Calu3 (cell line): ENCODE data around the gene HGF. TPM values are rescaled to one million over a fixed set of nuclear protein-coding genes. Genes with fewer than 3 reads are reported as not detected.

Experiments
- BruUV-seq: library from RNA; stranded (reverse); fragments of 400-500 nt; replicated peaks from 2 replicates; lab custom pipeline; 2021; lab: Mats Ljungman, UMichigan
- CTCF ChIA-PET: fragments of 300-600 bp; sonication (Branson Sonifier 250); formaldehyde crosslinking; loops from one replicate; lab custom pipeline; 2022; ENCODE audit warnings: antibody characterized with exemption; lab: Charles Lee
- DNase-seq: peaks from one replicate; pipeline ENCODE4 v3.0.0; 2022
- H3K27ac Mint-ChIP-seq: one replicate; pipeline ENCODE4 v1.8.0; 2022; ENCODE audit warnings: mixed read lengths; ENCODE audit not compliant: unreplicated experiment
- H3K27me3 Mint-ChIP-seq: one replicate; pipeline ENCODE4 v1.8.0; 2022; ENCODE audit warnings: mixed read lengths; ENCODE audit not compliant: unreplicated experiment
- H3K36me3 Mint-ChIP-seq: one replicate; pipeline ENCODE4 v1.8.0; 2022; ENCODE audit warnings: mild to moderate bottlenecking, moderate library complexity, mixed read lengths; ENCODE audit not compliant: insufficient read depth, unreplicated experiment
- H3K4me1 Mint-ChIP-seq: one replicate; pipeline ENCODE4 v1.8.0; 2022; ENCODE audit warnings: mild to moderate bottlenecking, low read depth, mixed read lengths; ENCODE audit not compliant: unreplicated experiment
- H3K4me3 Mint-ChIP-seq: one replicate; pipeline ENCODE4 v1.8.0; 2022; ENCODE audit warnings: mild to moderate bottlenecking, low read depth, moderate library complexity, mixed read lengths; ENCODE audit not compliant: unreplicated experiment
- H3K9me3 Mint-ChIP-seq: one replicate; pipeline ENCODE4 v1.8.0; 2022; ENCODE audit warnings: low read depth, mixed read lengths; ENCODE audit not compliant: unreplicated experiment
- intact Hi-C: fragments of 100-400 bp; cut with micrococcal nuclease; formaldehyde crosslinking; loops from one replicate; pipeline ENCODE4 v1.10.0; 2022; ENCODE audit not compliant: unreplicated experiment
- total RNA-seq: library from RNA; stranded (reverse); gene quantifications from 2 replicates; pipeline ENCODE4 v1.2.3, GENCODE V29; 2022
- TF ChIP-seq, protein P1 (sequence below): fragments of 200-600 bp; IDR thresholded peaks from one replicate; pipeline ENCODE4 v1.8.0; 2022; ENCODE audit warnings: antibody characterized with exemption; ENCODE audit not compliant: unreplicated experiment

Gene HGF
- total RNA-seq, 1 experiment from 2014 or later = not detected

DNA sequence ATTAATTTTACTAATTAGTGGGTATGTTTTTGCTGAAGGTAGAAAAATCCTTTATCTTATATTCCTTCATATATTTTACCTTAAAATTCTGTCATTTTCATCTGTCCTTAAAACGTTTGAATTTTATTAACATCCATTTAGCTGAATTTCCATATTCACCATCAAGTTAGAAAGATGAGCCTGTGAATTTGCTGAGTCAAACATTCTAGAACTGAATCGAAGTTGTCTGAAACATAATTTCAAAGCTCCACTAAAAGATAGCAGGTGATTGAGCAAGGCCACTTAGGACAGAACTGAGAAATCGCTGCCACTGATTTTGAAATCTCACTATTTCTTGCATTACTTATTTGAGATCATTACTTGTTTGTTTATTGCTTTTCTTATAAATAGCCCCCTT lies 17.5 kb downstream of the HGF start:
- Mint-ChIP-seq H3K4me3 (no peak overlapping the region), H3K27ac (no peak overlapping the region), H3K4me1 (no peaks in the 10 kb centered on the region), H3K9me3 (no peaks in the 10 kb centered on the region), H3K36me3 (no peaks in the 10 kb centered on the region), H3K27me3 (no peaks in the 10 kb centered on the region)
- CTCF ChIA-PET = no interaction called here
- intact Hi-C loops = no loop called here
- no peak for DNase-seq
- BruUV-seq = no TSS peak
- TF ChIP-seq, protein P1, sequence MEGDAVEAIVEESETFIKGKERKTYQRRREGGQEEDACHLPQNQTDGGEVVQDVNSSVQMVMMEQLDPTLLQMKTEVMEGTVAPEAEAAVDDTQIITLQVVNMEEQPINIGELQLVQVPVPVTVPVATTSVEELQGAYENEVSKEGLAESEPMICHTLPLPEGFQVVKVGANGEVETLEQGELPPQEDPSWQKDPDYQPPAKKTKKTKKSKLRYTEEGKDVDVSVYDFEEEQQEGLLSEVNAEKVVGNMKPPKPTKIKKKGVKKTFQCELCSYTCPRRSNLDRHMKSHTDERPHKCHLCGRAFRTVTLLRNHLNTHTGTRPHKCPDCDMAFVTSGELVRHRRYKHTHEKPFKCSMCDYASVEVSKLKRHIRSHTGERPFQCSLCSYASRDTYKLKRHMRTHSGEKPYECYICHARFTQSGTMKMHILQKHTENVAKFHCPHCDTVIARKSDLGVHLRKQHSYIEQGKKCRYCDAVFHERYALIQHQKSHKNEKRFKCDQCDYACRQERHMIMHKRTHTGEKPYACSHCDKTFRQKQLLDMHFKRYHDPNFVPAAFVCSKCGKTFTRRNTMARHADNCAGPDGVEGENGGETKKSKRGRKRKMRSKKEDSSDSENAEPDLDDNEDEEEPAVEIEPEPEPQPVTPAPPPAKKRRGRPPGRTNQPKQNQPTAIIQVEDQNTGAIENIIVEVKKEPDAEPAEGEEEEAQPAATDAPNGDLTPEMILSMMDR = no peak

DNA sequence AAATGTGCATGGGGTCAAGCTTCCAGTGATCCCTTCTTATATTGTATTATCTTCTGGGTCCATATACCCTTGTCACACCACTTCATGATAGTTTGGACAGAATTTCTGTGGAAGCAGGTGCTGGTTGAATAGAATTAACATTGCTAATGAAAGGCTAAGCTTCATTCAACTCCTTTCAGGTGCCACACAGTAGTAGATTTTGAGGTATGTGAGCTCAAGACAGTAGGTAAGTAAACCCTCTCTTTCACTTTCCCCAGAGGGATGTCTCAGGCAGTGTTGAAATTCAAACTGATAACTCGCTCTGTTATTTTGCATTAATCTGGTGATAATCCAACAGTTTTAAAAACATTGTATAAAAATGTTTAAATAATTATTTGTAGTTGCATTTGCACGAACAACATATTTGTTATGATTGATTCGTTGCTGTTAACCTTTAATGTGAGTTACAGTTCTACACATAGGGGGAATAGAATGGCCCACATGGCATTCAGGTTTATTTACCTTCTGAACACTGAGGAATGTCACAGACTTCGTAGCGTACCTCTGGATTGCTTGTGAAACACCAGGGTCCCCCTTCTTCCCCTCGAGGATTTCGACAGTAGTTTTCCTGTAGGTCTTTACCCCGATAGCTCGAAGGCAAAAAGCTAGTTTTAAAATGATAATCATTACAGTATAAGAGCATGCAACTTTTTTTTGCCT lies 18.1 kb downstream of the HGF start:
- BruUV-seq = no TSS peak
- intact Hi-C loops = no loop called here
- no peaks in the 10 kb centered on the region for H3K4me1 Mint-ChIP-seq
- no peaks in the 10 kb centered on the region for H3K27me3 Mint-ChIP-seq
- no peaks in the 10 kb centered on the region for H3K36me3 Mint-ChIP-seq
- no peak overlapping the region for H3K27ac Mint-ChIP-seq
- no peak for DNase-seq
- CTCF ChIA-PET = no interaction called here
- no peak overlapping the region for H3K4me3 Mint-ChIP-seq
- TF ChIP-seq, protein P1 = no peak
- H3K9me3 Mint-ChIP-seq = no peaks in the 10 kb centered on the region

DNA sequence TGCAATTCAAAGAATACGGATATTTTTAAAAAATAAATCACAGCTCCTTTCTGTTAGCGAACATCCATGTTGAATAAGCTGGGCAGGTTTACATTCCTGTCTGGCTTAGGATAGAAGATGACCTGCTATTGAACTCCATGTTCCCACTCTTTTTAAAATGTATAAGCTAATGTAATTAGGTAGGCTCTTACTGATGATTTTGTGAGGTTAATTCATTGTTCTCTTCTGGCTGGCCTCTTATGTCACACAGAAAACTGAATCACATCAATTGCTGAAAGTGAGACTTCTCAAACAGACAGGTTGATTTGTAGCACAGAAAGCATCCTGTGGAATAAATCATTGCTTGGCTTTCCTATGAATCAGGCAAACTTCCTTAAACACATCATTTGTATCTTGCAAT lies 24.2 kb downstream of the HGF start:
- Mint-ChIP-seq H3K27me3 (no peaks in the 10 kb centered on the region), H3K9me3 (no peaks in the 10 kb centered on the region), H3K4me3 (no peak overlapping the region), H3K36me3 (no peaks in the 10 kb centered on the region), H3K27ac (no peak overlapping the region), H3K4me1 (no peaks in the 10 kb centered on the region)
- no TSS peak for BruUV-seq
- DNase-seq = no peak
- TF ChIP-seq, protein P1 = no peak
- intact Hi-C loops = no loop called here
- CTCF ChIA-PET = no interaction called here

DNA sequence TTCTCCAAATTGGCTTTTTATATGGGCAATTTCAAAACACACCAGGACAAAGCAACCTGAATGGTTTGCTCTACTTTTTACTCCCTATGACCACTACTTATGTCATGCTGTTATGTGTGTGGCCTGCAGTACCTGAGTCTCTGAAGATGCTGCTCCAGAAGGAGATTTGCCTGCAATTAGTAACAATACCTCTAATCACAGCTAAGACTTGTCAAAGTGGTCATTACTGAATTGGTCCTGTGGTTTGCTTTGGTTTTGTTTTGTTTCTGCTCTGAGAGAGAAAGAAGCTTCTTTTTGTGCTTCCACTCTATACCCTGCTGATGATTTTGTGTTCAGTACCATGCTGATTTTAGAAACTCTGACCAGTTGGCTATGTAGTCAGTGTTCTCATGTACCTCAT lies 25.5 kb downstream of the HGF start:
- H3K4me1 Mint-ChIP-seq = no peaks in the 10 kb centered on the region
- H3K4me3 Mint-ChIP-seq = no peak overlapping the region
- no peaks in the 10 kb centered on the region for H3K27me3 Mint-ChIP-seq
- intact Hi-C loops = no loop called here
- TF ChIP-seq, protein P1 = no peak
- CTCF ChIA-PET = interaction anchor here (0.6 kb wide), 1 partner anchor 975 kb away, joined by 3 read pairs; no protein-coding TSS in a partner anchor
- H3K27ac Mint-ChIP-seq = no peak overlapping the region
- H3K36me3 Mint-ChIP-seq = no peaks in the 10 kb centered on the region
- no peak for DNase-seq
- no peaks in the 10 kb centered on the region for H3K9me3 Mint-ChIP-seq
- no TSS peak for BruUV-seq
